D721Med (cell line): ENCODE data around the gene CACTIN.

Experiments
- DNase-seq: peaks from one replicate; pipeline ENCODE4 v3.0.0; 2011; ENCODE audit warnings: low spot score; ENCODE audit not compliant: insufficient read length
- FAIRE-seq: peaks from 2 replicates; lab custom pipeline; 2011; peaks lifted over from hg19 to GRCh38; lab: Jason Lieb, UNC
- CTCF ChIP-seq: IDR thresholded peaks from 2 replicates; pipeline ENCODE4 v1.5.1; 2012; ENCODE audit warnings: mild to moderate bottlenecking, control low read depth; ENCODE audit not compliant: insufficient read depth; ENCODE audit errors: missing control alignments

Gene CACTIN

GRCh38 chr19:3646336-3647092 lies 19.9 kb upstream of the CACTIN start:
- FAIRE-seq = no peak
- TF ChIP-seq CTCF = no peak
- DNase-seq = no peak

GRCh38 chr19:3645726-3646125 lies 19.1 kb upstream of the CACTIN start:
- FAIRE-seq (no peak), DNase-seq (no peak)
- no peak for TF ChIP-seq CTCF

- no peak for DNase-seq
- no peak for TF ChIP-seq CTCF
- FAIRE-seq = no peak
These were observed 18.4 kb upstream of the CACTIN start for GRCh38 chr19:3645067-3645396.

GRCh38 chr19:3644351-3645066 lies 17.9 kb upstream of the CACTIN start:
- DNase-seq (no peak), FAIRE-seq (no peak)
- no peak for TF ChIP-seq CTCF

- no peak for DNase-seq
- no peak for FAIRE-seq
- no peak for TF ChIP-seq CTCF
These were observed 17.2 kb upstream of the CACTIN start for GRCh38 chr19:3643674-3644313.

- FAIRE-seq (no peak), DNase-seq (no peak)
- TF ChIP-seq CTCF = no peak
These were observed 16.5 kb upstream of the CACTIN start for GRCh38 chr19:3642987-3643673.
